Keratinocyte (primary cell): ENCODE data around the gene TRIM9.

Experiments
- EZH2 ChIP-seq: IDR thresholded peaks from one replicate; pipeline ENCODE4 v1.6.1; 2012; ENCODE audit warnings: inconsistent platforms, mild to moderate bottlenecking, low read length, moderate library complexity
- TF ChIP-seq, protein P1 (sequence below), 3 experiments: IDR thresholded peaks in 1 of 3; conservative IDR thresholded peaks in 1 of 3; optimal IDR thresholded peaks in 1 of 3; 2 replicates in 2 of 3; 3 replicates in 1 of 3; pipeline versions ENCODE3 to v1.5.1; 2011; ENCODE audit warnings: low read length in 3 of 3, mild to moderate bottlenecking in 3 of 3, moderate library complexity in 2 of 3, control low read depth in 1 of 3, inconsistent platforms in 1 of 3; ENCODE audit not compliant: insufficient read depth in 2 of 3; ENCODE audit errors: extremely low read depth in 1 of 3

- TF ChIP-seq, protein P1, sequence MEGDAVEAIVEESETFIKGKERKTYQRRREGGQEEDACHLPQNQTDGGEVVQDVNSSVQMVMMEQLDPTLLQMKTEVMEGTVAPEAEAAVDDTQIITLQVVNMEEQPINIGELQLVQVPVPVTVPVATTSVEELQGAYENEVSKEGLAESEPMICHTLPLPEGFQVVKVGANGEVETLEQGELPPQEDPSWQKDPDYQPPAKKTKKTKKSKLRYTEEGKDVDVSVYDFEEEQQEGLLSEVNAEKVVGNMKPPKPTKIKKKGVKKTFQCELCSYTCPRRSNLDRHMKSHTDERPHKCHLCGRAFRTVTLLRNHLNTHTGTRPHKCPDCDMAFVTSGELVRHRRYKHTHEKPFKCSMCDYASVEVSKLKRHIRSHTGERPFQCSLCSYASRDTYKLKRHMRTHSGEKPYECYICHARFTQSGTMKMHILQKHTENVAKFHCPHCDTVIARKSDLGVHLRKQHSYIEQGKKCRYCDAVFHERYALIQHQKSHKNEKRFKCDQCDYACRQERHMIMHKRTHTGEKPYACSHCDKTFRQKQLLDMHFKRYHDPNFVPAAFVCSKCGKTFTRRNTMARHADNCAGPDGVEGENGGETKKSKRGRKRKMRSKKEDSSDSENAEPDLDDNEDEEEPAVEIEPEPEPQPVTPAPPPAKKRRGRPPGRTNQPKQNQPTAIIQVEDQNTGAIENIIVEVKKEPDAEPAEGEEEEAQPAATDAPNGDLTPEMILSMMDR (optimal IDR thresholded peaks at IDR 0.05 in 1 of 3, IDR thresholded peaks at IDR 0.05 in 1 of 3, conservative IDR thresholded peaks at IDR 0.05 in 1 of 3; ENCODE audit: extremely low read depth in 1 of 3, insufficient read depth in 2 of 3, low read length in 3 of 3) = no peak
- TF ChIP-seq EZH2 = no peak
These were observed 45.4 kb upstream of the TRIM9 start for GRCh38 chr14:51140338-51140737.
